ENCODE measurements around the gene ARMC12.
"Not testable (repeated sequence)": the region's sequence is repeated elsewhere in the genome, so short reads cannot be mapped to it uniquely, and the experiment has no call there.

DNA sequence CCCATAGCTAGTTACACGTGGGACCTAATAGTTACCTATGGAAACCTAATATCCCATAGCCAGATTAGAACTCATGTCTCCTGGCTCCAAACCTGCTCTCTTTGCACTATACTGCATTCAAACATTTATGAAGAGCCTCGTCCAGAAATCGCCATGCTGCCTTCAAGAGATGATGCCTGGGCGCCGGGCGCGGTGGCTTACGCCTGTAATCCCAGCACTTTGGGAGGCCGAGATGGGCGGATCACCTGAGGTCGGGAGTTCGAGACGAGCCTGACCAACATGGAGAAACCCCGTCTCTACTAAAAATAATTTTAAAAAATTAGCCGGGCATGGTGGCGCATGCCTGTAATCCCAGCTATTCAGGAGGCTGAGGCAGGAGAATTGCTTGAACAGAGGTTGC, 46.8 kb upstream of the ARMC12 start:
- TF ChIP-seq, protein P1, sequence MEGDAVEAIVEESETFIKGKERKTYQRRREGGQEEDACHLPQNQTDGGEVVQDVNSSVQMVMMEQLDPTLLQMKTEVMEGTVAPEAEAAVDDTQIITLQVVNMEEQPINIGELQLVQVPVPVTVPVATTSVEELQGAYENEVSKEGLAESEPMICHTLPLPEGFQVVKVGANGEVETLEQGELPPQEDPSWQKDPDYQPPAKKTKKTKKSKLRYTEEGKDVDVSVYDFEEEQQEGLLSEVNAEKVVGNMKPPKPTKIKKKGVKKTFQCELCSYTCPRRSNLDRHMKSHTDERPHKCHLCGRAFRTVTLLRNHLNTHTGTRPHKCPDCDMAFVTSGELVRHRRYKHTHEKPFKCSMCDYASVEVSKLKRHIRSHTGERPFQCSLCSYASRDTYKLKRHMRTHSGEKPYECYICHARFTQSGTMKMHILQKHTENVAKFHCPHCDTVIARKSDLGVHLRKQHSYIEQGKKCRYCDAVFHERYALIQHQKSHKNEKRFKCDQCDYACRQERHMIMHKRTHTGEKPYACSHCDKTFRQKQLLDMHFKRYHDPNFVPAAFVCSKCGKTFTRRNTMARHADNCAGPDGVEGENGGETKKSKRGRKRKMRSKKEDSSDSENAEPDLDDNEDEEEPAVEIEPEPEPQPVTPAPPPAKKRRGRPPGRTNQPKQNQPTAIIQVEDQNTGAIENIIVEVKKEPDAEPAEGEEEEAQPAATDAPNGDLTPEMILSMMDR (conservative IDR thresholded peaks at IDR 0.05 in 1 of 2, IDR thresholded peaks at IDR 0.05 in 1 of 2; ENCODE audit: low read depth in 1 of 2, low read length in 2 of 2): not testable (repeated sequence)
- TF ChIP-seq EZH2 (IDR thresholded peaks at IDR 0.05; ENCODE audit: low read length, missing control alignments): not testable (repeated sequence)

Measured in fibroblast of lung (primary cell).